Subcutaneous adipose tissue (tissue), 4 donors: ENCODE results near the gene CYP2D6. TPM values are rescaled to one million over a fixed set of nuclear protein-coding genes. Genes with fewer than 3 reads are reported as not detected.

Source experiments
- CTCF ChIP-seq: fragments of 450-650 bp; IDR thresholded peaks from one replicate; pipeline ENCODE4 v1.5.1; 2016; ENCODE audit warnings: low read depth, mild to moderate bottlenecking, control low read depth, antibody characterized with exemption, moderate library complexity
- total RNA-seq, 4 donors: library from RNA; depleted of rRNA; stranded (reverse); fragments of >200 nt; gene quantifications; one replicate each; pipeline ENCODE4 v1.1.0, GENCODE V29; 2016

Gene CYP2D6
- total RNA-seq, 4 donors from 2014 or later, result 0.51 to 3.0 TPM; not detected in 2

GRCh38 chr22:42101199-42101598 is 29.4 kb downstream of the CYP2D6 start:
- no peak for TF ChIP-seq CTCF

DNA sequence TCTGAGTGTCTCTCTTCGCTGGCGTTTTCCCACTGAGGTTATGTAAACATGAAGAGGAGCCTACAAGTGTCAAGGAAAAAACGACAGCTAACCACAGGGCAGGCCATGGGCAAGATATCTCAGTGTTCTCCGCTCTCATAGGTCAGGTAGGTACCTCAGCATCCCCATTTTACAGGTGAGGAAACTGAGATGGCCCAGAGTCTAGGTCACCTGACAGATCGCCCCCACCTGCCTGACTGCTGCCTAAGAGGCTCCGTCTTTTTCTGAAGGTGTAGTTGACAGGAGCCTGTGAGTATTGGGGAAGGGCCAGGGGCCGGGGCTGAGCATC is 39.2 kb downstream of the CYP2D6 start:
- no peak for TF ChIP-seq CTCF

DNA sequence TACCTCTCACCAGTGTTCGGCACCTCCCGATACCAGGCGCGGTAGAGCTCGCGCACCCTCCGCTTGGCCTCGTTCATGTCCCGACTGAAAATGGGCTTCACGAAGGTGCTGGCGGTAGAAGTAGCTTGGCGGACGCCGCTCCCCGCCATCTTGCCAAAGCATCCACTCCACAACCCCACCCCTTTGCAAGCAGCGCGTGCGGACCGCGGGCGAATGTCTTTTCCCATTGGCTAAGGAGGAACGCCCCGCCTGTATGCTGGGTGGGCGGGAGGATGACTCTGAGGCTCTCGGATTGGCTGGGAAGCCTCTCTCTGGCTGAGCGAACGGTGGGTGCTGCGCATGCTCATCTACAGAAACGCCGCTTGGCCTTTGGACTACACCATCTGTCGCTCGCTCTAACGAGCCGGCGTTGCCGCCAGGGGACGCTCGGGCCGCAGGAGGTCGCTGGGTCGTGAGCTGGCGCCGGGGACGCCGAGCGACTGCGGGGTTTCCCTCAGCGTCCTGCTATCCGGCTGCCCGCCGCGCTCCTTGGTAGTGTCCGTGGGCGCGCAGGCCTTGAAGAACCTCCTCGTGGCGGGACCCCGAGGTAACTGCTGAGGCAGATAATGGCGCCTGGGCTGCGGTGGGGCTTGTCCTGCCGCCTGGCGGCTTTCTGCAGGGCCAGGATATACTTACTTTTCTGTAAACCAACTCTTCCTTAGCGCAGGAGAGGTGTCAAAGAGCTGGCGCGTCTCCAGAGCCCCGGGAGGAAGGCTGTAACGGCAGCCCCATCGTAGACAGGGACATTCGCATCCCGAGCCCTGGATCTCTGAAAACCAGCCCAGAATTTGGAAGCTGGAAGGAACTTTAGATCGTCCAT is 39.8 kb downstream of the CYP2D6 start, which contains the start of gene NDUFA6:
NDUFA6 (minus strand) TSS at position 177 of the 859 bp plus-strand sequence; CDS start at position 149, 28 bp downstream.
- TF ChIP-seq CTCF, result no peak

- no peak for TF ChIP-seq CTCF
These were observed 44.6 kb downstream of the CYP2D6 start for GRCh38 chr22:42086051-42086450.

GRCh38 chr22:42084874-42085273 is 45.7 kb downstream of the CYP2D6 start:
- no peak for TF ChIP-seq CTCF

DNA sequence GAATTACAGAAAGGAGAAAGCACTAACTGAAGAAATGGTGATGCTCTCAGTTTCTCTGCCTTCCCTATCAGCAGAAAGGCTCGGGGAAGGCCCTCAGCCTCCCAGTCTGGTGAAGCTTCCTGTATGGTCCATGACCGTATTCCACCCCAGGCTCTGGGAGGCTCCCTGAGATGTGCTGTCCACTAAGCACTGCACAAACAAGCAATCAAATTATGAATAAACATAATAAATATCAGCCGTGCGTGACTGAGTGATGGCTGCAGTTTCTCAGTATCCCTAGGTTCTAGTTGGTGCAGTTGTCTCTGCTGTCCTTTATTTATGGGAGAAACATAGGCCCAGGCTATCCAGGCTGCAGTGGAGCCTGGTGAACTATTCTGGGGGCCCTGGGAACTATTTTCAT is 47.5 kb downstream of the CYP2D6 start:
- no peak for TF ChIP-seq CTCF

DNA sequence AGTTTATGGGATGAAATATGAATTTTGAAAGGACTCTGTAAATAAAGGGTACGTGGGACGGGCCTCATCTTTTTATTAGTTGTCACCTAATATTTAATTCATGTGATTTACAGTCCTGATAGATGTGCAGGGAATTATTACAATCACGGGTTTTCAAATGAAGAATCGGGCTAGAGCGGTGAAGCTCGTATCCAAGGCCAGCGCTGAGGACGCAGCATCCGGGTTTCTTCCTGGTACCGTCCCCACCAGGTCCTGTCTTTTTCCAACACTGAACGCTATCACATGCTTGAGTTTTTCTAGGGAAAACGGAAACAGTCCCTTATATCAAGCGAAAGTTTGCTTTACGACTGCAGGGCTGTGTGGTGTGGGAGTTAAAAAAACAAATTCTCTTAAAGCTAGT is 50.3 kb downstream of the CYP2D6 start:
- no peak for TF ChIP-seq CTCF
